Measurements from ENCODE around the gene F8.
"Not testable (repeated sequence)": the region's sequence is repeated elsewhere in the genome, so short reads cannot be mapped to it uniquely, and the experiment has no call there.

Gene F8

DNA sequence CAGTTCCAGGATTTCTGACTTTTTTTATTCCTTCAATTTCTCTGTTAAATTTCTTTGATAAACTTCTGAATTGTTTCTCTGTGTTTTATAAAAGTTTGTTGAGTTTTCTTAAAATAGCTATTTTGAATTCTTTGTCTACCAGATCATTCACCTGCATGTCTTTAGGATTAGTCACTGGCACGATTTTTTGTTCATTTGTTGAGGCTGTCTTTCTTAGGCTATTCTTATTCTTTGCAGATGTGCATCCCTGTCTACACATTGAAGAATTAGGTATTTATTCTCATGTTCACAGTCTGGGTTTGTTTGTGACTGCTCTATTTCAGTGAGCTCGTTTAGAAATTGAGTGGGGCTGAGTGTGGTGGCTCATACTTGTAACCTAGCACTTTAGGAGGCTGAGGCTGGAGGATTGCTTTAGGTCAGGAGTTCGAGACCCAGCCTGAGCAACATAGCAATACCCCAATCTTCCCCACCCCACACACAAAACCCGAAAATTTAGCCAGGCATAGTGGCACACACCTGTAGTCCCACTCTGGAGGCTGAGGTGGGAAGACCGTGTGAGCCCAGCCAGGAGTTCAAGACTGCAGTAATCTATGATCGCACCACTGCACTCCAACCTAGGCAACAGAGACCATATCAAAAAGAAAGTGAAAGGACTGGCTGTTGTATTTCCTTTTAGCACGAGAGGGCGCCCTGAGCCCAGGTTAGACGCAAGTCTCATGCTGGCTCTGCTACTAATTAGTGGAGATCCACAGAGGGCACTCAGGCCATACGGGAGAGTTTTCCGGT lies 42.0 kb downstream of the F8 start:
- peak; percentile 10 for DNase-seq

DNA sequence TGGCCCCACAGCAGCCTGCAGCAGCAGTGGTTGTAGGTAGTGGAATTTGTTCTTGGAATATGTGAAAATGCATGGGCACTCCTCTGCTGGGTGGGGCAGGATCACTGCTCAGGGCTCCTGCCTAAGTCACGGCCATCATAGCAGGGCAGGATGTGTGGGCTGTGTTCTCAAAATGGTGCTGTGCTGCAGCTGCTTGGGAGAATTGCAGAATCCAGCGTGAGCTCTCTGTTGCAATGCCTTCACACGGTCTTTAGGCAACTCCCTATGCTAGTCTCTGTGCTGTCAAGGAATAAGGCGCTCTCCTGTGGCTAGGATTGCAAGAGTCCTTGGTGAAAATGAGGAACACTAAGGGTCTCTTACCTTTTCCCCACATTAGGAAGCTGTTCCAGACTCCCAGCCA lies 42.9 kb downstream of the F8 start:
- DNase-seq: no peak

- no peak for DNase-seq
Measured at GRCh38 chrX:154968353-154968752, 54.2 kb downstream of the F8 start.

GRCh38 chrX:154967603-154968002 lies 54.9 kb downstream of the F8 start:
- no peak for DNase-seq

DNA sequence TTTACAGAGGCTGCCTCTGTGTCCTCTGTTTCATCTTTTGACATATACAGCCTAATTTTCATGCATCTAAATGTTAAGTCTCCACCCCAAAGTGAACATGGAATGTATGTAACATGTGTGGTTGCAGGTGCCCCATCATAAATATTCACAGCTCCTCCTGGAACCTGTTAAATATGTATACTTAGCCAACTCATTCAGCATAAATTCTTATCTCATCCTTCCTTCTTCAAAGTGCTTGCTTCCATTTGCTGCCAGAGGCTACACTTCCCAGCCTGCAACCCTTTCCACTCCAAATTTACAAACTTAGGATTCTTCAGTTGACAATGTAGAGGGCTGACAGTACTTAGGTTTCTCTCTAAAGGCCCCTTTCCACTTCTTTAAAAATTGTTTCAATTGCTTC lies 60.6 kb downstream of the F8 start:
- no peak for DNase-seq

DNA sequence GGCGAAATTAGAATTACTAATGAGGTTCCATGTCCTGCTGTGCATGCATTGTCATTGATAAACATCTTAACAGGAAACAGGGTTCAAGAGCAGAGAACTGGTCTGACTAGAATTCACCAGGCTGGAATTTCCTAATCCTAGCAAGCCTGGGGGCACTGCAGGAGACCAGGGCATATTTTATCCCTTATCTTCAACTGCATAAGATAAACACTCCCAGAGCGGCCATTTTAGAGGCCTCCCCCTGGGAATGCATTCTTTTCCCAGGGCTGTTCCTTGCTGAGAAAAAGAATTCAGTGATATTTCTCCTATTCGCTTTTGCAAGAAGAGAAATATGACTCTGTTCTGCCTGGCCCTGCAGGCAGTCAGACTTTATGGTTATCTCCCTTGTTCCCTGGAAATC lies 66.7 kb downstream of the F8 start:
- not testable (repeated sequence) for DNase-seq

GRCh38 chrX:154939265-154939664 lies 83.3 kb downstream of the F8 start:
- not testable (repeated sequence) for DNase-seq

GRCh38 chrX:154924771-154925170 lies 97.8 kb downstream of the F8 start:
- DNase-seq: not testable (repeated sequence)

GRCh38 chrX:154918060-154918483 lies 104.5 kb downstream of the F8 start:
- DNase-seq: peak; percentile 55

- DNase-seq: no peak
Measured at GRCh38 chrX:154914052-154914451, 108.5 kb downstream of the F8 start.

DNA sequence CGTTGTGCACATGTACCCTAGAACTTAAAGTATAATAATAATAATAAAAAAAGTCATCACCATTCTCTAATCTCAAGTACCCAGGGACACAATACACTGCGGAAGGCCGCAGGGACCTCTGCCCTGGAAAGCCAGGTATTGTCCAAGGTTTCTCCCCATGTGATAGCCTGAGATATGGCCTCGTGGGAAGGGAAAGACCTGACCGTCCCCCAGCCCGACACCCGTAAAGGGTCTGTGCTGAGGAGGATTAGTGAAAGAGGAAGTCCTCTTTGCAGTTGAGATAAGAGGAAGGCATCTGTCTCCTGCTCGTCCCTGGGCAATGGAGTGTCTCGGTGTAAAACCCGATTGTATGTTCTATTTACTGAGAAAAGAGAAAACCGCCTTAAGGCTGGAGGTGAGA lies 112.0 kb downstream of the F8 start:
- not testable (repeated sequence) for DNase-seq

DNA sequence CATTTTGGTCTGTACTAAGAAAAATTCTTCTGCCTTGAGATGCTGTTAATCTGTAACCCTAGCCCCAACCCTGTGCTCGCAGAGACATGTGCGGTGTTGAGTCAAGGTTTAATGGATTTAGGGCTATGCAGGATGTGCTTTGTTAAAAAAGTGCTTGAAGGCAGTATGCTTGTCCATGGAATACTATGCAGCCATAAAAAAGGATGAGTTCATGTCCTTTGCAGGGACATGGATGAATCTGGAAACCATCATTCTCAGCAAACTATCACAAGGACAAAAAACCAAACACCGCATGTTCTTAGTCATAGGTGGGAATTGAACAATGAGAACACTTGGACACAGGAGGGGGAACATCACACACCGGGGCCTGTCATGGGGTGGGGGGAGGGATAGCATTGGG lies 112.5 kb downstream of the F8 start:
- DNase-seq: not testable (repeated sequence)

GRCh38 chrX:154908821-154909220 lies 113.7 kb downstream of the F8 start:
- DNase-seq: no peak

GRCh38 chrX:154902408-154902807 lies 120.1 kb downstream of the F8 start:
- no peak for DNase-seq

DNA sequence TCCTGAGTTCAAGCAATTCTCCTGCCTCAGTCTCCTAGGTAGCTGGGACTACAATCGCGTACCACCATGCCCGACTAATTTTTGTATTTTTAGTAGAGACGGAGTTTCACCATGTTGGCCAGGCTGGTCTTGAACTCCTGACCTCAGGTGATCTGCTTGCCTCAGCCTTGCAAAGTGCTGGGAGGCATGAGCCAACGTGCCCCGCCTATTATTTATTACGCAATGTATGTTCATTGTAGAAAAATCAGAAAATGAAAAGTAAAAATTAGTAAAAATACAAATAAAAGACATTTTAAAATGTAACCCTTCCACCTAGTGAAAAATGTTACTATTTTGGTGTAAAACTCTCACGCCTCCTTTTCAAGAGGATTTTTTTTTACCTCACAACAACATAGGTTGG lies 122.2 kb downstream of the F8 start:
- DNase-seq: no peak

DNA sequence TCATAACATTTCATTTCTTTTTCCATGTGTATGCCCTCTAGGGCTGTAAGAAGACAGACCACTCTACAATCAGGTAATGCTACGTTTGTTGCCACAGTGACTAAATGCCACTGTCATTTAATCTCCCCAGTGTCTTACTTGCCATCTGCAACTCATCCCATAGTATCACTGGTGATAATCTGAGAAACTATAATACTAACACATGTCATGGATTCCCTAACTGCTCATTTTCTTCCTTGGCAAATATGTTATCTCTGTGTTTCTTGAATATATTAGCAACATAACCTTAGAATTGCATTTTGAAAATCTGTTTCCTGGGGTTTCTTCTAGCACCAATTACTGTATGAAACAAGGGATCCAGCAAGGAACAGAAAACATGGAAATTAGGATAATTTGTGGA lies 130.2 kb downstream of the F8 start:
- no peak for DNase-seq

GRCh38 chrX:154890990-154891639 lies 131.4 kb downstream of the F8 start:
- no peak for DNase-seq

GRCh38 chrX:154886789-154887221 lies 135.7 kb downstream of the F8 start:
- not testable (repeated sequence) for DNase-seq

- not testable (repeated sequence) for DNase-seq
Measured at GRCh38 chrX:154886069-154886788, 136.3 kb downstream of the F8 start, which contains the start of gene F8A1. F8A1 (plus strand) TSS chrX:154886355; CDS start chrX:154886375, 20 bp downstream.

- not testable (repeated sequence) for DNase-seq
Measured at GRCh38 chrX:154885549-154885948, 137.0 kb downstream of the F8 start.

- not testable (repeated sequence) for DNase-seq
Measured at GRCh38 chrX:154885057-154885456, 137.5 kb downstream of the F8 start.

- not testable (repeated sequence) for DNase-seq
Measured at GRCh38 chrX:154884069-154884468, 138.5 kb downstream of the F8 start.

- no peak for DNase-seq
Measured at GRCh38 chrX:154873329-154873728, 149.2 kb downstream of the F8 start.

DNA sequence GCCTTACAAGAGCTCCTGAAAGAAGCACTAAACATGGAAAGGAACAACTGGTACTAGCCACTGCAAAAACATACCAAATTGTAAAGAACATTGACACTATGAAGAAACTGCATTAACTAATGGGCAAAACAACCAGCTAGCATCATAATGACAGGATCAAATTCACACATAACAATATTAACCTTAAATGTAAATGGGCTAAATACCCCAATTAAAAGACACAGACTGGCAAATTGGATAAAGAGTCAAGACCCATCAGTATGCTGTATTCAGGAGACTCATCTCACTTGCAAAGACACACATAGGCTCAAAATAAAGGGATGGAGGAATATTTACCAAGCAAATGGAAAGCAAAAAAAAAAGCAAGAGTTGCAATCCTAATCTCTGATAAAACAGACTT lies 154.0 kb downstream of the F8 start:
- not testable (repeated sequence) for DNase-seq

Measured in kidney glomerular epithelial cell (primary cell).